ENCODE measurements around the gene PIRT.
A peak's percentile ranks its signal among the peaks of the same experiment; 100 is the strongest.

DNA sequence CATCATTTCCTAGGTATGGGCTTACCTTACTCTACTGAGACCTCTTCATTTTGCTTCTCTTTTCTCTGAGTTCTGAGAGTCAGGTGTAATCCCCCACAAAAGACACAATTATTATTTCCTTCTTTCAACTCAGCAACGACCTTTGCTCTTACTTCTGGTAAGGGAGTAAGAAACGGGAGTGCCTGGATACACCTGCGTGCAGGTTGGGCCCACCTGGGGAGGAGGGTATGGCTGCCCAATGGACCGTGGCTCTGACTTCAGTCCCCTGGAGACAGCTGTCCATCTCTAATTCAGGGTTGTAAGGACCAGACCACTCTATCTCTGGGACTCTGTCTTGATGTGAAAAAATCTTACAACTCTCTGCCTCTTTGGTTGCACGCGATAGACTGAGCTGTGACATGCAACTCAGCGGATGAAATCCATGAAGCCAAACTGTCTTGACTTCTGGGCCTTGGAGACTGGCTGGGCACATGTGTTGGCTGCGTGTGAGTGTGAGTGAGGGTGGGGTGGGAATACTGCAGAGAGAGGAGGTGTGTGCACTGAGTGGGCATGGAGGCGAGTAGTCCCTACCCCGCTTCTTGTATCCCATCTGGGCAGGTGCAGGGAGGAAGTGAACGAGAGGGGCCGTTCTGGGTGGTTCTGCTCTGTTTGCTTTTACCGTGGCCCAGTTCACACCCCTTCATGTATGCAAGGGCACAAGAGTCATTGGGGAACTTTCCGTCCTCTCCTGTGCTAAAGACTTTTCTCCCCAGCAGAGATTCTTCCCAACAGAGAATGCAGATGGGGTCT, 35.2 kb downstream of the PIRT start:
- TF ChIP-seq, protein P1, sequence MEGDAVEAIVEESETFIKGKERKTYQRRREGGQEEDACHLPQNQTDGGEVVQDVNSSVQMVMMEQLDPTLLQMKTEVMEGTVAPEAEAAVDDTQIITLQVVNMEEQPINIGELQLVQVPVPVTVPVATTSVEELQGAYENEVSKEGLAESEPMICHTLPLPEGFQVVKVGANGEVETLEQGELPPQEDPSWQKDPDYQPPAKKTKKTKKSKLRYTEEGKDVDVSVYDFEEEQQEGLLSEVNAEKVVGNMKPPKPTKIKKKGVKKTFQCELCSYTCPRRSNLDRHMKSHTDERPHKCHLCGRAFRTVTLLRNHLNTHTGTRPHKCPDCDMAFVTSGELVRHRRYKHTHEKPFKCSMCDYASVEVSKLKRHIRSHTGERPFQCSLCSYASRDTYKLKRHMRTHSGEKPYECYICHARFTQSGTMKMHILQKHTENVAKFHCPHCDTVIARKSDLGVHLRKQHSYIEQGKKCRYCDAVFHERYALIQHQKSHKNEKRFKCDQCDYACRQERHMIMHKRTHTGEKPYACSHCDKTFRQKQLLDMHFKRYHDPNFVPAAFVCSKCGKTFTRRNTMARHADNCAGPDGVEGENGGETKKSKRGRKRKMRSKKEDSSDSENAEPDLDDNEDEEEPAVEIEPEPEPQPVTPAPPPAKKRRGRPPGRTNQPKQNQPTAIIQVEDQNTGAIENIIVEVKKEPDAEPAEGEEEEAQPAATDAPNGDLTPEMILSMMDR (IDR thresholded peaks at IDR 0.05) = no peak
- TF ChIP-seq POLR2A (IDR thresholded peaks at IDR 0.05) = peak; percentile 27 to 46
